Head of caudate nucleus (tissue), 42 donors: ENCODE data around the gene MRNIP.
"Not testable (repeated sequence)": the region's sequence is repeated elsewhere in the genome, so short reads cannot be mapped to it uniquely, and the experiment has no call there.

Experiments used
- DNase-seq, 42 donors: peaks; one replicate each; pipeline versions ENCODE4 v3.0.0 to v3.0.0-alpha.2; 2020 to 2021; ENCODE audit warnings: mixed read lengths in 7 of 42
- intact Hi-C: fragments of 100-400 bp; cut with DNase I; formaldehyde crosslinking; loops from one replicate; pipeline ENCODE4 v1.15.0; 2022

Gene MRNIP

DNA sequence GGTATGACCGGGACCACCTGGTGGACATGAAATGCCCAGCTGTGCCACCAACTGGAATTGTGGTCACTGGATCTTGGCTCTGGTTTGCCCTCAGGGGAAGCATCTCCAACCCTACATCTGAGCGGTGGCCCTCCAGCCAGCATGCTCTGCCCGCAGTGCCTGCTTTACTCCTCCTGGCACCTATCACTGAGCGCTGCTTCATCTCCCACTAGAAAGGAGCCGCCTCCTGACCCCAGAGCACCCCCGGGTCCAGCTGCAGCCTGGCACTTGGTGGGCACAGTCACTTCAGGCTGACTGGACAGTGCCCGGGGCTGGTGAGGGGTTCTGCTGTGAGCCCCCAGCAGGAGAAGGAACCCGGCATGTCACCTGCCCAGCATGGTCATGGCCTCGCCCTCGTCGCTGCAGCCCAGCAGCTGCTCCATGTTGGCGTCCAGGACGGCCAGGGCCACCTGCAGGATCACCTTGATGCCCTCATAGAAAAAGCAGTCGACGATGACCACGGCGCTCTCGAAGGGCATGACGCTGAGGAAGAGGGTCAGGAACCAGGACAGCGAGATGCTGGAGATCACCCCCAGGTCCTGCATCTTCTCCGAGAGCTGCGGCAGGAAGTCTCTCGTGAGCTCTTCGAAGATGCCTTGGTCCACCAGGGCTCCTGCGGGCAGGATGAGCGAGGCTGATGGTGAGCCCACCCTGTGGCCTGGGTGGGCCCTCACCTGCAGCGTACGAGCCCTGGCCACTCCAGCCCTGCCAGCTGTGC, 16.1 kb upstream of the MRNIP start:
- DNase-seq, result no peak
- intact Hi-C loops, result no loop called here

DNA sequence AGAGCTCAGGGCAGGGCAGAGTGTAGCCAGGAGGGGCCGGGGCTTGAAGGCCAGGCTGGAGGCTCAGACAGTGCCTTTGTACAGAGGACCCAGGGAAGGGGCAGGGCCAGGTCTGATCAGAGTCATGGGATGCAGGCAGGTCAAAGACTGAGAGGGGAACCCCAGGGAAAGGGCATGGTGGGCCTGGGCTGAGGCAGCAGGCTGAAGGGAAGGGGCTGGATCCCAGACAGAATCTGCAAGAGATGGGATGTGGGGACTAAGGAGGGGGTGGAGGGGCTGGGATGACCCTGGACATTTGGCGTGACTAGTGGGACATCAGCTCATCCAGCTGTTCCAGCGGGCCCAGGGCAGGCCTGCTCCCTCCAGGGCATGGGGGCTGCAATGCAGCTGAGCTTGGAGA, 15.5 kb upstream of the MRNIP start:
- intact Hi-C loops, result no loop called here
- no peak for DNase-seq

DNA sequence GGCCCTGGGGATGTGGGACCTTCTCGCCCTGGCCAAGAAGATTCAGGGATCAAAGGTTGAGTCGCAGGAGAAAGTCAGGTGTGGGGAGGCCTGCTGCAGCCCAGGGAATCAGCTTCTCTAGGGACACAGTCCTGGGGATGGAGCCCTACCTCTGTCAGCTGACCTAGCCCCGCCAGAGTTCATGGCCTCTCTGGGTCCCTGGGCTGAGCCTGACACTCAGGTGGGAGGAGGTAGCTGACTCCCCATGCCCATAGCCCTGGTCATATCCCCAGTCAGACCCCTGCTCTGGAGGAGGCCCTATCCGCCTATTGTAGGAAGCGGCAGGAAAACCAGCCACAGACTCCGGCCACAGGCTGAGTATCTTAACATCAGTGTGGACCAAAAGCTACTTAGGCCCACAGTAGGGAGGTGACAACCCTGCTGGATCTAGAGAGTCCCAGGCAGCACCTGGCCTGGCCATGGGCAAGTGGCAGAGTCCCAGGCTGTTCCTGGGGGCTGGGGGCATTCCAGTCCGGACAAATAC, 15.0 kb upstream of the MRNIP start:
- DNase-seq, result no peak
- intact Hi-C loops, result no loop called here

DNA sequence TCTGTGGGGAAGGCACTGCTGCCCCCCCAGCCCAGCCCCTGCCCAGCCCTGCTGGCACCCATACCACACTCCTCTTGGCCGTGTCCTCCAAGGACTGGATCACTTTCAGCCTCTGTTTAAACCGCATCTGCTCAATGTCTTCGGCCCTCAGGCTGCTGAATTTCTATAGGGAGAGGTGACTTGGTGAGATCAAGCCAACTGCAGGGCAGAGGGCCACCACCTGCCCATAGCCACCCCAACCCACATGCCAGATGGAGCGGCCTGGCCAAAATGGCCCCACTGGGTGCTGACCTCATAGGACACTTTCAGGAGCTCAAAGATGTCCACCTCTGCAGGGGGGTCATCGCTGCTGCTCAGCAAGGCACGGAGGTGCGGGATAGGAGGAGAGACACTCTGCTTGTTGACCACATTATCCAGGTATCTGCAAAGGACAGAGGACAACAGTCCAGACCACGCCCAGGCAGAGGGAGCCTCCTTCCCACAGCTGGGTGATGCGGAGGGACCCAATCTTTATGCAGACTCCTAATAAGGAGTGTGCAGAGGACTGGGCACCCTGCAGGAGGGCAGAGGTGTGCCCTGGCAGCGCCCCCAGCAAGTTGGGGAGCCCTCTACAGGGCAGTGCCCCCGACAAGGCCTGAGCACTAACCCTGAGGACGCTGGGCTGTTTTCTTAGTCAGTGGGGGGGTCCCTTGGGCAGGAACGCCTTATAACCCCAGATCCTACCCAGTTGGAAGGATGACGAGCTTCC, 14.4 kb upstream of the MRNIP start:
- intact Hi-C loops, result no loop called here
- DNase-seq, result no peak

DNA sequence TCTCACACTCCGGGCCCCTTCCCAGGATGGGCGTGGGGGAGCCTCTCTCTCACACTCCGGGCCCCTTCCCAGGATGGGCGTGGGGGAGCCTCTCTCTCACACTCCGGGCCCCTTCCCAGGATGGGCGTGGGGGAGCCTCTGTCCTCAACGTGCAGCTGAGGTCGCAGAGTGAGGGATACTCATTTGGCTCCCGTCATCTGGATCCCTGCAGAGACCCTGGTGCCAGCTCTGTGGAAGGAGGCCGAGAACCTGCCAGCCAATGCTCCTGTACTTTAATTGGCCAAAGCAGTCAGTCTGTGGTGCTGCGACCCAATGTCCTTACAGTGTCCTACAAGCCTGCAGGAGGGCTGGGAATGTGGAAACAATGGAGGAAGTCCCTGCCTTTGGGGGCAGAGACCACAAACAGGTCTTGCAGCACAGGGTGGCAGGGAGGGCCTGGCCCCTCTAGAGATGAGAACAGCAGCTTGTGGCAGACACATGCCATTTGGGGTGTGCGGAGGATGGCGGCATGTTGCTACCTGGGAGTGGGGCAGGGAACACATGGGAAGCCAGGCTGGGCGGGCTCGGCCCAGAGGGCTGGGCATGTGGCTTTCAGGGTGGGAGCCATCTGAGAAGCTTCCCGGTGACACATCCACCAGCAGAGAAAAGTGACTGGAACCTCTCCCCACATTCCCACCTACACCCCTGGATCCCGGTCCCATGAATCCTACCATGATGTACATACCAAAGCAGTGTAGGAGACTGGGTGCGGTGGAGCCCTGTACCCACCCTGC, 13.6 kb upstream of the MRNIP start:
- peak in 6 of 42 donors; percentile 25 to 51 (median 30) for DNase-seq

DNA sequence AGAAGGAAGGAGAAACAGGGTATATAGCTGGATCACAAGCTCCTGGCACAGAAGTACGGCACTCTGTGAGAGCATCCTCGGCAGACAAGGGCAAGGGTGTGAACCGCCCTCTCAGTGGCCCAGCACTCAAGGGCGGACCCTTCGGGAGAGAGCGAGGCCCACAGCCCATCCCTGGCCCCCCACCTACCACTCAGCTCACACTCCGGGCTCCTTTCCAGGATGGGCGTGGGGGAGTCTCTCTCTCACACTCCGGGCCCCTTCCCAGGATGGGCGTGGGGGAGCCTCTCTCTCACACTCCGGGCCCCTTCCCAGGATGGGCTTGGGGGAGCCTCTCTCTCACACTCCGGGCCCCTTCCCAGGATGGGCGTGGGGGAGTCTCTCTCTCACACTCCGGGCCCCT, 12.9 kb upstream of the MRNIP start:
- DNase-seq, intact Hi-C loops: not testable (repeated sequence)

More for the DNA sequence above, 13.6 kb upstream of the MRNIP start:
- intact Hi-C loops, result no loop called here

DNA sequence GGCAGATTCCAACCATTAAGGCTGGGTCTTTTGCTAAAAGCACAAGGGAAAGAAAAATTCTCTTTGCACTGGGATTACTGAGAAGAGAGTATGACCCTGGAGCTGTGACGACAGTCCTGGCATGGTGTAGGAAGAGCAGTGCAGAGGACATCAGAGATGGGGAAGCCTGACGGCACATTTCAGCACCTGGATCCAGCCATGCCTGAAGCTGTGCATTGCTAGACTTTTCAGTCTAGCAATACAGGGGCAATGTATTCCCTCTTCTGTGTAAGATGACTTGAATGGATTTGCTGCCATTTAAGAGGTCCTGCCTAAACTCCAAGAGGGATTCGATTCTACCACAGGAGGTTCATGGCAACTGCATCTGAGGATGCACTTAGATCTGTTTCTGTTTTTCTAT, 12.3 kb upstream of the MRNIP start:
- no peak for DNase-seq
- intact Hi-C loops, result no loop called here

DNA sequence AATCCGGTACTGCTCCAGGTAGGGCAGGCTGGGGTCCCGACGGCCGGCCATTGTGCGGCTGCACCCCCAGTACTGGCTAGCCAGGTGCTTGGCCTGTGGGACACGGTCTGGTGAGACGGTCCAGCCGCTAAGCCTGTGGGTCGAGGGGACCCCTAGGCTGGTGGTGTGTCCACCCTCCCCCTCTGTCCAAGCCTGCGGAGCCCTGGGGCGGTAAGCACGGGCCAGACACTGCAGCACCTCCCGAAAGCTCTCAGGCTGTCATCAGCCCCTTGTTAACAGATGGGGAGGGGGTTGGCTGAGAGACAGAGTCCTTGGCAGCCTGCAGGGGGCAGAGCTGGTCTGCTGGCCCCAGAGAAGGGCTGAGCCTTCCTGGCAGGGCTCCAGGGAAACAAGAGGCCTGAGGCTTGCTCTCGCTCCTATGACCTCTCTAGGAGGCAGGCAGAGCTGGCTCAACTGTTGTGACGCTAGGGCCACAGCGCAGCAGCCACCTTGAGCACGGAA, 11.8 kb upstream of the MRNIP start:
- DNase-seq, result peak in 28 of 42 donors; percentile 19 to 81 (median 53)
- intact Hi-C loops, result no loop called here

DNA sequence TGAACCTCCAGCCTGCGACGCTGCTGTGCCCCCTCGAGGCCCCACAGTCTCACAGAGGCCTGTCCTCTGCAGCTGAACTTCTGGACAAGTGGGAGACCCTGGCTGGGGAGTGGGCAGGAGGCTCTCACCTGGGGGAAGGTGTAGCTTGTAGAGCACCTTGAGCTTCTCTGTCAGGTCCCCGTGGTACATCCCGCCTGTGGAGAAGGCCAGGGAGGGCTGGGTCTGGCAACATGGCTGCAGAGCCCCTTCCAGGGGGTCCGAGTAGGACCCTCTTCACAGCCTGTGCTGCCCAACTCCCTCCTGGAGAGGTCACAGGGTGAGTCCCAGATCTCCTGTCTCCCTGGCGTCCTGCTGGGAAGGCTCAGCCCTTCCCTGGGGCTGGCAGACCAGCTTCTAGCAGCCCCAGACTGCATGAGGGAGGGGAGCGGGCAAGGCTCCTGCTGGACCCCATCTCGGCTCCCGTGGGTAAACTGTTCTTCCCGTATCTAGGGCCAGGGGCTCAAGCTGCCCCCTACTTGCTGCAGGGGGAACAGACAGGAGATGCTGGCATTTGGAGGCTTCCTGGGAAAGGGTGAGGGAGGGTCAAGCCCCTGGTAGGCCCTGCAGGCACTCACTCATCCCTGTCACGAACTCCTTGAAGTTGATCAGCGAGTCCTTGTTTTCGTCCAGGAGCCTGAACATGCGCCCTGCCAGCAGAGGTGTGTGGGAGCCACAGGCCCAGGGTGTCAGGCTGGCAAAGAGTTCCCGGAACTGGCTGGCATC, 11.2 kb upstream of the MRNIP start:
- intact Hi-C loops, result no loop called here
- DNase-seq, result peak in 1 of 42 donors; percentile 3

DNA sequence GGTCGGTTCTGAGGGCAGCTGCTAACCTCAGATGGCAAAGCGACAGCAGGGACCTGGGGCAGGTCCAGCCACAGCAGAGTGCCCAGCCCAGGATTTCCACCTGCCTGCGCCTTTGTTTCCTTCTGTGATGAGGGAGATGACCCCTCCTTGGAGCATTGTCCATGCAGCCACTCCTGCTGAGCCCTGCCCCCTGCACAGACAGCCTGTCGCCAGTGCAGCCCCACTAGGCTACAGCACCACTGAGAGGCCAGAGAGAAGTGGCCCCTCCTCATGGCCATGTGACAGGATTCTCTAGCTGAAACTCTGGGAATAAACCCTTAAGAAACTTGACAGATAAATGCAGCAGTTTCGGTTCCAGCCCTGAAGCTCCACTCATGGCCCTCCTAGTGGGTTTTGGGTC, 10.5 kb upstream of the MRNIP start:
- peak in 1 of 42 donors; percentile 4 for DNase-seq
- intact Hi-C loops, result no loop called here

DNA sequence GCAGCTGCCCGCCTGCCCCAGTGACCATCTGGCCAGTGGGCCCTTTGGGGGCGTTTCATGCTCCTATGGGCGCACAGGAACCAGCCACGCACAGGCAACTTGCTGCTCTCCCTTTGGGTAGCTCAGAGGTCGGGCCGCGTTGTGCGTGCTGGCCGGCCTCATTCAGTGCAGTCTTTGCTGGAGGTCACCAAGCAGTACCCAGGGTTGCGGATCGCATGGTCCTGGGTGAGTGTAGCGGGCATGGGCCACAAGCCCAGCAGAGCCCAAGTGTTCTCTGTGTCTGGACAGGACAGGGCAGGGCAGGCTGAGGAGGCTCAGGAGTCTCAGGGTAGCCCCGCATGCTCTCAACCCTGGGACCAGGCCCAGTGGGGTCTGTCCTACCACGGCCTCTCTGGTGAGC, 9.9 kb upstream of the MRNIP start:
- intact Hi-C loops, result no loop called here
- DNase-seq, result no peak

DNA sequence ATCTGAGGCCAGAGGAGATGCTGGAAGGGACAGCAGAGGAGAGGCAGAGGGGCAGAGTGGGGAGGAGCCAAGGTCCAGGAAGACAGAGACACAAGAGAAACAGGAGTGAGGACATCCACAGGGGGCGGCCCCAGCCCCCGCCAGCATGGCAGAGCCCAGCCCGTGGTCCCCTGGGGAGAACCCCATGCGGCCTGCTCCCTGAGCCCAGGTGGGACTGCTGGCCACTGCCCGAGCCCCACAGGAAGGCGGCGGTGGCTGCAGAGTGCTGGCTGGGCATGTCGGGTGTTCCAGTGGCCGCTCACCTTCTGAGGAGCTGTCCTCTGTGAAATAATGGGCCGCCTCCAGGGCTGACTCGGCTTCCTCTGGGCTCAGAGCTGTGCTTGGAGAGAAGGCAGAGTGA, 8.9 kb upstream of the MRNIP start:
- intact Hi-C loops, result no loop called here
- no peak for DNase-seq

DNA sequence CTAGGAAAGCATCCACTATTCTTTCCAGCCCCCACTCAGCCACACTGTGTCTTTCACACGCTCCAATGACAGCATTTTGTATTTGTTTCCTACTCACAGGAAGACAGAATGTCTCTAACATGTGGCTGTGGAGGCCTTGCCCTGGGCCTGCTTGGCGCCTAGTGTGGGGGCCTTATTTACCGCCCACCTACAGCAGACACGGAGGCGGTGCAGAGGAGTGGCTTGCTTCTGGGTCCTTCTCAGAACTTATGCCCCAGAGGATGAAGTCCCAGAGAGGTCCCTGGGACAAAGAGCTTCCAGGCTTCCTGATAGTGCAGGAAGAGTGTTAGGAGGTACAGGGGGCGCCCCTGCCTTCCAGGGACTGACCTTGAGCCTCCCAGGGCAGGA, 8.5 kb upstream of the MRNIP start:
- DNase-seq, result no peak
- intact Hi-C loops, result no loop called here

DNA sequence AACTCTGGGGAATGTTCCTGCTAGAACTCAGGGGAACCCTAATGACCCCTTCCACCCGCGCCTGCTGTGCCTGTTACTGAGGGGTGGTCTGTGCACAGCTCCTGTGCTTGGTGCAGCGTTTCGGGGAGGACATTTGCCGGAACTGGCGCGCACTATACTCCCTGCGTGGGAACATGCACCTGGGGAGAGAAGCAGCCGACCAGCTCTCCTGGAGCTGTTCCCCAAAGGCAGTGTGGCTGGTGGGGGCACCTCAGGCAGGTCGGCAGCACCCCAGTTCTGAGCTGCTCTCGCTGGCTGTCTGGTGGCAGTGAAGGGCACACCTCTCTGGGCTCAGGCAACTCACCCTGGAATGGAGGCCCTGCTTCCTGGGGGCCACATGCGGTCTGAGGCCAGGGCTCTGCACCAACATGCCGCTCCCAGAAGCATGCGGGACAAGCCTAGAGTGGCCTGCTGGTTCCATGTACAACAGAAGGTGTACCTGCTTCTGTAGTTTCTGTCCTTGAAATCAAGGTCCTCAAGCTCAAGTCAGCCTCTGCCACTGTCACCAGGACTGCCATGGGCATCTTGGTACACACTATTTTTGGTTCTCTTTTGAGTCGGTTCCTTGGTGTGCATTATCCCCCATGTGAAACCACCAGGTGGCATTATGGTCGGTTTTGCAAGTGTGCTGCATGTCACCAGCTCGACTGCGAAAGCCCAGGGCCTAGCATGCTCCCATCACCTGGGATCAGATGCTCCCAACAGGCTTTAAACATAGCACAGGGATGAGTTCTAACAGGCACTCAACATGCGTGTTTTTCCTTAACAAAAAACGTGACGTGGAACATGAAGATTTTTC, 7.8 kb upstream of the MRNIP start:
- intact Hi-C loops, result no loop called here

DNA sequence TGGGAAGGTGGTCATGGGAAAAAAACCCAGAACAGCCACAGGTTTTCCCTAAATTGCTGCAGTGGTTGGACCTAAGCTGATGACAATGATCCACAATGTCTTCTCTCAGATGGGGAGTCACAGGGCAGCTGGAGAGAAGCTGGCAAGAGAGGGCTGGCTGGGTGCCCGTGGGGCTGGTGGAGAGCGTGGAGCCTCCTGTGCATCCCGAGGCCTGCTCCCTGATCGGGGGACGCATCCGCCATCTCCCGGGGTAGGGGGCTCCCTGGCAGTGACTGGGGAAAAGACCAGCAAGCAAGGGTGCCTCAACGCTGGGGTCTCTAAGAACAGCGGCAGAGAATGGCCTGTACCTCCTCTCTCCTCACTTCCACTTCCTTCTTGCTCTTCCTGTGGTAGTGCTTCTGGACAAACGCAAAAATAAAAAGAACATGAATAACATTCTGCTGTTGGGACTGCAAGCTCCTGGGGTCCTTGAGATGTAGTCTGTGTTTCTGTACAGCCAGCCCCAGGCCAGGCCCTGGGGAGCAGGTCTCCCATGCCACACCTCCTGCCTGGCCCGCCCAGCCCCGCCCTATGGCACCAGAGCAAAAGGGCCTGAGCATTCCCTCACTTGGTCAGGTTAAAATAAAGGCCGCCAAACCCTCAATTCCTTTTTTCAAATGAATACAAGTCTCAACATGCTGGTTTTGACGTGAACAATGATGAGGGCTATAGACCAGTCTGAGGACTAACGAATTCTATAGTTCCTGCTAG, 7.0 kb upstream of the MRNIP start:
- intact Hi-C loops, result no loop called here
- peak in 37 of 42 donors; percentile 26 to 83 (median 64) for DNase-seq

More for the DNA sequence above, 7.8 kb upstream of the MRNIP start:
- DNase-seq, result peak in 17 of 42 donors; percentile 13 to 75 (median 47)

DNA sequence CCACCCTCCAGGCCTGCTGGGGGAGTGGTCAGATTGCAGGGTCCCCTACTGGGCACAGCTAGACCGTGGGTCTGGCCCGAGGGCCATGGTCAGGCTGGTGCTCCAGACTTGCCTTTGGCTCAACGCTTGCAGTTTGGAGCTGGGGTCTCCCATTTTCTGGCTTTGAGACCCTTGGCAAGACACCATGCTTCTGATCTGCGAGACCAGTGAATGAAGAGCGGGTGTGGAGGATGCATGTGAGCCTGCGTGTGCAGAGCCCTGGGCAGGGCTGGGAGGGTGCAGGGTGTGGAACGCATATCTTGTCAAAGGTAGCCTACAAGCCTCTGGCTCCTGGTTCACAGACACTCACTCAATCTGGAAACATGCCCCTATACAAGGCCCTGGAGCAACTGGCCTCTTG, 6.1 kb upstream of the MRNIP start:
- intact Hi-C loops, result no loop called here
- no peak for DNase-seq

DNA sequence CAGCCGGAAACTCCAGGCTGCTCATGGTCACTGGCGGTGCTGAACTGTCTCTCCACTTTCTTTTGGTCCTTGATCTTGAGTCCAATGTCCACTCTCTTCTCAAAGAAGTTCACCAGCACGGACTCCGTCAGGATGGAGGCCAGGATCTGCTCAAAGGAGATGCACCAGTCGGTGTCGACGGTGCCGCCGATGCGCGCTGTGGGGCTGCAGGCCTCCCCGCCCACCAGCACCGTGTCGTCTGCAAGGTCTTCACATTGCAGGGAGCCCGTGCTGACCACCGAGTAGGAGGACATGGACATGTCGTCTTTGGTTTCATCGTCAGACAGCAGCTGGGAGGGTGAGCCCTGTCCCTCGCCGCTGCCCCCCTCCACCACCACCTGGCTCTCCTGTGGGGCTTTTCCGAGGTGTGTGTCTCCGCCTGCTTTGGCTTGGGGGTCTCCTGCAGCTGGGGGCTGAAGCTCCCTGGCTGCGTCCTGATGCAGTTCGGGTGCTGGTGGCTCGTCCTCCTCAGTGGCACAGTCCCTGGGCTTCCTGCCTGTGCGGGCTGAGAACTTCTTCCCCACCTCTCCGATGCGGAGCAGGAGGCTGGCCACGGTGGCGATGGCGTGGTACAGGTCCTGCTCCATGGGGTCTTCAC, 5.0 kb upstream of the MRNIP start:
- intact Hi-C loops, result no loop called here
- no peak for DNase-seq
